Right cardiac atrium (tissue), 5 donors: ENCODE results near the gene IL15RA. TPM values are rescaled to one million over a fixed set of nuclear protein-coding genes. Genes with fewer than 3 reads are reported as not detected.
"Not testable (repeated sequence)": the region's sequence is repeated elsewhere in the genome, so short reads cannot be mapped to it uniquely, and the experiment has no call there.

ENCODE experiments used
- ATAC-seq, 2 donors: fragments of 200-7000 bp; cut with Tn5 transposase; one replicate each; pipeline versions ENCODE4 v1.8.0 to v1.9.1; 2020; ENCODE audit warnings: moderate library complexity in 2 of 2, mild to moderate bottlenecking in 1 of 2
- DNase-seq, 3 donors: peaks; one replicate each; pipeline ENCODE4 v3.0.0-alpha.2; 2020
- H3K27ac ChIP-seq: one replicate; pipeline ENCODE4 v1.5.1; 2013; ENCODE audit warnings: mild to moderate bottlenecking, low read length, control low read depth, moderate library complexity
- H3K27me3 ChIP-seq: one replicate; pipeline ENCODE4 v1.6.1; 2013; ENCODE audit not compliant: control insufficient read depth, insufficient read depth
- H3K4me1 ChIP-seq: one replicate; pipeline ENCODE4 v1.6.1; 2013; ENCODE audit warnings: low read length; ENCODE audit not compliant: control insufficient read depth, insufficient read depth
- H3K4me3 ChIP-seq: one replicate; pipeline ENCODE4 v1.5.1; 2013; ENCODE audit warnings: low read length, control low read depth
- H3K9me3 ChIP-seq: one replicate; pipeline ENCODE4 v1.6.1; 2013; ENCODE audit warnings: low read length; ENCODE audit not compliant: control insufficient read depth
- WGBS: extraction: QIAGEN DNeasy Blood & Tissue Kit; methylation state at CpG from one replicate; pipeline ENCODE4 v1.1.7; 2013; 5-methylcytosine and 5-hydroxymethylcytosine counted together
- intact Hi-C, 4 donors: fragments of 100-400 bp; cut with DNase I; formaldehyde crosslinking; loops; one replicate each; pipeline versions ENCODE4 v1.11.0 to v1.14.0; 2022 to 2023
- polyA plus RNA-seq: library from polyadenylated mRNA; stranded (reverse); fragments of 200-250 nt; gene quantifications from one replicate; pipeline ENCODE4 v1.2.3, GENCODE V29; 2013
- total RNA-seq, 4 donors: library from RNA; stranded (reverse); fragmentation: NEBNext Ultra II Directional; extraction: Animal tissue kit (Norgen Biotek cat#: 25700); gene quantifications; one replicate each; pipeline ENCODE4 v1.2.1, GENCODE V29; 2021
- donor health status: healthy with polysubstance abuse.
- donor health status: DM: no; HTN: yes; CAD: no.
- donor health status: DM: no; HTN: no; CAD: no.
- donor health status: DM: no; HTN: yes; CAD: no; lungs with severe emphysema.
- donor health status: DM: yes; HTN: yes; CAD: no.

The IL15RA gene
- total and polyA plus RNA-seq, 5 donors: 11.8 to 19.7 (median 13.9) TPM

GRCh38 chr10:5968681-5969453 is 8.5 kb downstream of the IL15RA start:
- Histone ChIP-seq H3K27ac (no peak overlapping the region), H3K9me3 (no peaks in the 10 kb centered on the region), H3K27me3 (no peaks in the 10 kb centered on the region), H3K4me3 (no peak overlapping the region), H3K4me1 (peaks cover 6% of the 10 kb centered on the region)
- ATAC-seq (no peak), DNase-seq (no peak)
- 93% methylated on average over 9 of the region's 9 CpGs for WGBS
- intact Hi-C loops: no loop called here

DNA sequence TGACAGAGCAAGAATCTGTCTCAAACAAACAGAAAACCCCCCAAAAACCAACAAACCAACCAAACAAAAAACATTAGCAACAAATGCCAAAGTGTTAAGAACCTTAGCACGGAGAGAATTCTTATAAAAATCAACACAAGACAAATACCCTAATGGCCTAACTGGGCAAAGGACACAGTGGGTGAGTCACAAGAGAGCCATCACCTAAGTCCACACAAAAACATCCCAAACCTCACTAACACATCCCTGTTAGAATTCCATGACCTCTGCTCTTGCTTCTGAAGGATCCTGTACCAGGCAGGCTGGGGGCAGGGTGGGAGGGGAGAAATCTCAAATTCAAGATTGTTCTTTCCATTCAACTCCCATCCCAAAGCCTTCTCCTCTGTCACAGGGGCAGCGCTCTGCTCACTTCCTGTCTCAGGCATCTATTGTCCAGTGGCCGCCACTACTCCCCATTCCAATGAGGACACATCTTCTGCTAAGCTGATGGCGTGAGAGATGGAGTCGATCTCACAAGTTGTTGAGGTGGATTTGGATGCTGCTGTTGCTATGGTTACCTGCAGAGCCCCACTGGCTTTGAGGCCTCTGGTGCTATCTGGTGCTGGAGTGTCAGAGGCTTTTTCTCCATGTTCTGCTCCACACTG is 9.2 kb downstream of the IL15RA start:
- no peak overlapping the region for H3K27ac ChIP-seq
- no peaks in the 10 kb centered on the region for H3K27me3 ChIP-seq
- WGBS: 91% methylated on average over 5 of the region's 5 CpGs
- DNase-seq (no peak), ATAC-seq (no peak)
- intact Hi-C loops: no loop called here
- no peaks in the 10 kb centered on the region for H3K9me3 ChIP-seq
- no peak overlapping the region for H3K4me3 ChIP-seq
- peaks cover 6% of the 10 kb centered on the region for H3K4me1 ChIP-seq

GRCh38 chr10:5965266-5965665 is 12.1 kb downstream of the IL15RA start:
- 92% methylated on average over 8 of the region's 8 CpGs for WGBS
- H3K4me1 ChIP-seq: no peaks in the 10 kb centered on the region
- intact Hi-C loops: no loop called here
- DNase-seq: no peak
- ATAC-seq: peak in 1 of 2 donors; percentile 32
- no peaks in the 10 kb centered on the region for H3K9me3 ChIP-seq
- H3K27me3 ChIP-seq: no peaks in the 10 kb centered on the region
- H3K4me3 ChIP-seq: no peak overlapping the region
- no peak overlapping the region for H3K27ac ChIP-seq

GRCh38 chr10:5964736-5965135 is 12.6 kb downstream of the IL15RA start:
- ATAC-seq (no peak), DNase-seq (no peak)
- H3K27ac ChIP-seq: no peak overlapping the region
- no peak overlapping the region for H3K4me3 ChIP-seq
- WGBS: 91% methylated on average over 13 of the region's 13 CpGs
- H3K27me3 ChIP-seq: no peaks in the 10 kb centered on the region
- no peaks in the 10 kb centered on the region for H3K4me1 ChIP-seq
- intact Hi-C loops: no loop called here
- H3K9me3 ChIP-seq: no peaks in the 10 kb centered on the region

DNA sequence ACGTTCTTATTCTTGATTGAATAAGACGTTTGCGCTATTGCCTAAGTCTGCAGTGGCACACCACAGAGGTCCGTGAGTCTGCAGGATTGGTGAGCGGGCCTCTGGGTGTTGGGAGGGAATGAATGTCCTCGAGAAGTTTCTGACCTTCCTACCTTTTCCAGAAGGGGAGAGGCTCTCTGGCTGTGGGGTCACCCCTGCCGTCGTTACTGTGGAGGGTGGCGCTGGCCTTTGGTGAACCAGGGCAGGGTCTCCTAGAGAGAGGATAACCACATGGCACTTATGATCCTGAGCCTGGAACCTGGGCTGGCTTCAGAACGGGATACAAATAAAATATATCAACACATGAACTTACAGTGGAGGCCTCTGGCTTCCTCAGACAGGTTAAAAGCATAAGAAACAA is 13.8 kb downstream of the IL15RA start:
- Histone ChIP-seq H3K27ac (no peak overlapping the region), H3K9me3 (no peaks in the 10 kb centered on the region), H3K4me1 (no peaks in the 10 kb centered on the region), H3K4me3 (no peak overlapping the region), H3K27me3 (no peaks in the 10 kb centered on the region)
- 89% methylated on average over 10 of the region's 10 CpGs for WGBS
- DNase-seq (no peak), ATAC-seq (no peak)
- intact Hi-C loops: no loop called here

DNA sequence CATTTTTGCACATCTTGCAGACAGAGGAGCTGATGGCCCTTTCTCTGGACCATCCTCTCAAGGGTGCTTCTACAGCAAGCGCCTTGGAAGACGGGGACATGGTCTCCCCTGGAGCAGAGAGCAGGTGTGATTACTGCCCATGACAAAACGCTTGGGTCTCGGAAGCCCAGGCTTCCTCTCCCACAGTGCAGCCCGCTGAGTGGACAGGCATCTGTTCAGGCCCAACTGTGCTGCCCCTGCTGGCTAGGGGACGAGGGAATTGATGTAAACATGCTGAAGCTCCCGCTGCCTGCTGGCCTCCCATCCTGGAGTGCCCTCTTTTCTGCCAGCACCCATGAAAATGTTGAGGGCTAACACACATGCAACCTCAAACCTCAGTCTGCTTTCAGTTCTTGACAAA is 14.3 kb downstream of the IL15RA start:
- 92% methylated on average over 7 of the region's 7 CpGs for WGBS
- Histone ChIP-seq H3K4me1 (no peaks in the 10 kb centered on the region), H3K4me3 (no peak overlapping the region), H3K27me3 (no peaks in the 10 kb centered on the region), H3K9me3 (no peaks in the 10 kb centered on the region), H3K27ac (no peak overlapping the region)
- intact Hi-C loops: no loop called here
- ATAC-seq (no peak), DNase-seq (no peak)

- H3K4me1 ChIP-seq, H3K27ac ChIP-seq, H3K27me3 ChIP-seq, ATAC-seq, H3K9me3 ChIP-seq, DNase-seq, intact Hi-C loops, H3K4me3 ChIP-seq: not testable (repeated sequence)
- WGBS: 97% methylated on average over 10 of the region's 10 CpGs
Measured at GRCh38 chr10:5962358-5962940, 14.9 kb downstream of the IL15RA start.

DNA sequence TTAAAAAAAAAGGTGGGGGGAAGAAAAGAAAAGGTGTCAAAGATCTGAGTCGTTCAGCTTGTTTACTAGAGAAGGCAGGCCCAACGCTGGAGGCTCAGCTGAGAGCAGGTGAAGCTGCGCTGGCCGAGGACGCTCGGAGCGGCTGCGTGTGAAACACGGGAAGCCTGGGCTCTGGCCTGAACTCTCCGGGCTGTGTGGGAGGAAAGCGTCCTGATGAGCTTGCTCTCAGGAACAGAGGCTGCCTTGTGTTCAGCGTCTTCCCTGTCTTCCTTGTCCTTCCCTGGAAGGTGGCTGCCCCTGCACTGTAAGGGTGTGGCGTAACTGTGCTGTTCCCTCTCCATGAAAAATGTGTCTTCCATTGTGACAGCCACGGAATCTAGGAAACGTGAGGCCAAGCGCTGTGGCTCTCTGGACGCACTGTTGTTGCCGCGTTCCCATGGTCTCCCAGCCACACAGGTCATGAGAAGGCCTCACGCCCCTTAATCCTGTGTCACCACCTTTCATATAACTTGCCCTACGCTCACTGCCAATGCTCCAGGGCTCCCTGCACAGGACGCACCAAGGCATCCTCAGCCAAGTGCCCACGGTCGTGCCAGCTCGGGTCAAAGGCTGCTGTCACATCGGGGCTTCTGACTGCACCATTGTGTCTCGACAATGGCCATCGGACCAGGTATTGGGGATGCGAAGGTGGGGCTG is 15.8 kb downstream of the IL15RA start:
- WGBS: 87% methylated on average over 29 of the region's 29 CpGs
- DNase-seq: no peak

DNA sequence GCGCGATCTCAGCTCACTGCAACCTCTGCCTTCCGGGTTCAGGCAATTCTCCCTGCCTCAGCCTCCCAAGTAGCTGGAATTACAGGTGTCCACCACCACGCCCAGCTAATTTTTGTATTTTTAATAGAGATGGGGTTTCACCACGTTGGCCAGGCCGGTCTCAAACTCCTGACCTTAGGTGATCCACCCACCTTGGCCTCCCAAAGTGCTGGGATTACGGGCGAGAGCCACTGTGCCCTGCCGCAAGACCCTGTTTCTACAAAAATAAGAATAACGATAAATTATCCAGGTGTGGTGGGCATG is 16.4 kb downstream of the IL15RA start:
- H3K27ac ChIP-seq, H3K4me3 ChIP-seq, ATAC-seq, intact Hi-C loops, H3K4me1 ChIP-seq, H3K27me3 ChIP-seq, DNase-seq, H3K9me3 ChIP-seq: not testable (repeated sequence)
- 98% methylated on average over 10 of the region's 10 CpGs for WGBS

More for the DNA sequence above, 15.8 kb downstream of the IL15RA start:
- no peaks in the 10 kb centered on the region for H3K27me3 ChIP-seq
- no peak overlapping the region for H3K4me3 ChIP-seq
- no peak for ATAC-seq
- no peak overlapping the region for H3K27ac ChIP-seq
- no peaks in the 10 kb centered on the region for H3K4me1 ChIP-seq
- H3K9me3 ChIP-seq: no peaks in the 10 kb centered on the region
- intact Hi-C loops: no loop called here

DNA sequence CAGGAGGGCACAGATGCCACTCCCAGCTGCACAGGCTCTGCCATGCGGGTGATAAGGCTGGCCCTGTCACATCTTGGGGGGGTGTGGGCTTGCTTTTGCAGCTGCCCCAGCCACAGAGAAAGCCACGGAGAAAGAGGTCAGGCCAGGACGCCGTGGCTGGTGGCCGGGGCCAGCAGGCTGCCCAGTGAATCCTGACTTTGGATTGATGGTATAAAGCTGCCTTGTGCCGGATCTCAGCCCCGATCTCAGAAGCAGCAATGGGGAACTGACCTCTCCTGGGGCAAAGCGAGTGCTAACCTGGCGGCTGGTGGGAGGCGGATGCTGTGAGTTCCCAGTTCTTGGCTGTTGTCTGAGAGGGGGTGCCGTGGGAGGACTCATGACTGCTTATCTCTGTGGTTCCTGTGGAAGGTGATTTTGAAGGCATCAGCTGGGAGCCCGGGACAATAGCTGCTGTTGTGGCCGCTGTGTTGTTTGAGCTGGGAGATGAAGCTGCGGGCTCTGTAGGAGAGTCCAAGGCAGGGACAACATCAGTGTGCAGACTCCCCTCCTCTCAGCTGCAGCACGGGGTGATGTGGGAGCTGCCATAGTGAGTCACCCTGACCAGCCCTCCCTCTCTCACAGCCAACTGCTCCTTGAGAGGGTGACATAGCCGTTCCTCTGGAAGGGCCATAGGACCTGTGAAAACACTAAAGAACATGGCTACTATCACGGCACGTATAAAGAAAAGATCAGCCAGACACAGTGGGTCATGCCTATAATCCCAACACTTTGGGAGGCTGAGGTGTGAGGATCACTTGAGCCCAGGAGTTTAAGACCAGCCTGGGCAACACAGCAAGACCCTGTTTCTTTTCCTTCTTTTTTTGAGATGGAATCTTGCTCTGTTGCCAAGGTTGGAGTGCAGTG is 17.0 kb downstream of the IL15RA start:
- H3K4me1 ChIP-seq: no peaks in the 10 kb centered on the region
- no peaks in the 10 kb centered on the region for H3K9me3 ChIP-seq
- no peaks in the 10 kb centered on the region for H3K27me3 ChIP-seq
- ATAC-seq (peak; percentile 26 to 50), DNase-seq (peak in 1 of 3 donors; percentile 54)
- 72% methylated on average over 18 of the region's 18 CpGs for WGBS
- intact Hi-C loops: no loop called here
- H3K27ac ChIP-seq: no peak overlapping the region
- H3K4me3 ChIP-seq: no peak overlapping the region
